NB4 (cell line): Measurements from ENCODE around the gene GPN3.

Experiments
- POLR2A ChIP-seq: IDR thresholded peaks from 2 replicates; pipeline ENCODE4 v1.6.1; 2011; ENCODE audit warnings: mild to moderate bottlenecking; ENCODE audit not compliant: insufficient read length; ENCODE audit errors: extremely low read depth
- TF ChIP-seq, protein P1 (sequence below): IDR thresholded peaks from one replicate; pipeline ENCODE4 v1.5.1; 2012; ENCODE audit warnings: low read depth, low read length

DNA sequence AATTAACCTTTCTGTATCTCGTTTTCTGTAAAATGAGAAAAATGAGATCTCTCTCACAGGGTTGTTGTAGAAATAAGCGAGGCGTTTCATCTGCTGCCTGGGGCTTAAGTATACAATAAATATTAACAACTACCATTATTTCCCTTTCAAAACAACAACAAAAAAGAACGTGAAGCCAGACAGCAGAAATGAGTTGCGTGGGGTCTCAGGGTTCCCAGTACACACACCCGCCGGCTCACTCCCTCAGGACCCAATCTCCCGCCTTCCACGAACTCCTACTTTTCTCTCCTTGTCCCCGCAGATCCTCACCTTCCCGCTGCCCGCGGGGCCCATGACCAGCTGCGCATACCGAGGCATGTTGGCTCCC, 227 bp downstream of the GPN3 start:
- TF ChIP-seq, protein P1, sequence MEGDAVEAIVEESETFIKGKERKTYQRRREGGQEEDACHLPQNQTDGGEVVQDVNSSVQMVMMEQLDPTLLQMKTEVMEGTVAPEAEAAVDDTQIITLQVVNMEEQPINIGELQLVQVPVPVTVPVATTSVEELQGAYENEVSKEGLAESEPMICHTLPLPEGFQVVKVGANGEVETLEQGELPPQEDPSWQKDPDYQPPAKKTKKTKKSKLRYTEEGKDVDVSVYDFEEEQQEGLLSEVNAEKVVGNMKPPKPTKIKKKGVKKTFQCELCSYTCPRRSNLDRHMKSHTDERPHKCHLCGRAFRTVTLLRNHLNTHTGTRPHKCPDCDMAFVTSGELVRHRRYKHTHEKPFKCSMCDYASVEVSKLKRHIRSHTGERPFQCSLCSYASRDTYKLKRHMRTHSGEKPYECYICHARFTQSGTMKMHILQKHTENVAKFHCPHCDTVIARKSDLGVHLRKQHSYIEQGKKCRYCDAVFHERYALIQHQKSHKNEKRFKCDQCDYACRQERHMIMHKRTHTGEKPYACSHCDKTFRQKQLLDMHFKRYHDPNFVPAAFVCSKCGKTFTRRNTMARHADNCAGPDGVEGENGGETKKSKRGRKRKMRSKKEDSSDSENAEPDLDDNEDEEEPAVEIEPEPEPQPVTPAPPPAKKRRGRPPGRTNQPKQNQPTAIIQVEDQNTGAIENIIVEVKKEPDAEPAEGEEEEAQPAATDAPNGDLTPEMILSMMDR: no peak
- TF ChIP-seq POLR2A: no peak
